GM18873 (cell line): ENCODE results near the gene CD226.
"Not testable (repeated sequence)": the region's sequence is repeated elsewhere in the genome, so short reads cannot be mapped to it uniquely, and the experiment has no call there.

Source experiments
- ATAC-seq: cut with Tn5 transposase; IDR thresholded peaks from one replicate; pipeline ENCODE4 v1.9.1; 2021; ENCODE audit warnings: mild to moderate bottlenecking, moderate library complexity, moderate number of reproducible peaks; ENCODE audit not compliant: unreplicated experiment, low FRiP score

The CD226 gene

GRCh38 chr18:69956665-69957620 lies 9.3 kb upstream of the CD226 start:
- ATAC-seq, result peak; percentile 21

DNA sequence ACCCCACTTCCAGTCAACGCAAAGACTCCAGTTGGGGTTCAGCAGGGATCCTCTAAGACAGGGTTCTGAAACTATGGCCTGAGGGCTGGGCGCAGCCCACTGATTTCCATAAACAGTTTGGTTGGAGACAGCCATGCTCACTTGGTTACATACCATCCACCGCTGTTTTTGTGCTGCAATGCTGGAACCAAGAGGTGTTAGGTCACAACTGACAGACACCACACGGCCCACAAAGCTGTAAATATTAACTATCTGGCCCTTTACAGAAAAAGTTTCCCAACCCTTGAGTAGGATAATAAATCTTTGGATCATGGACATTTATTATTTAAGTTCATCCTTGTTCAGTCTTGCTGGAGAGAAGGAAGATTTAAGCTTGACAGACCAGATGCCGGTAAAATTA lies 8.4 kb upstream of the CD226 start:
- ATAC-seq, result peak; percentile 36

DNA sequence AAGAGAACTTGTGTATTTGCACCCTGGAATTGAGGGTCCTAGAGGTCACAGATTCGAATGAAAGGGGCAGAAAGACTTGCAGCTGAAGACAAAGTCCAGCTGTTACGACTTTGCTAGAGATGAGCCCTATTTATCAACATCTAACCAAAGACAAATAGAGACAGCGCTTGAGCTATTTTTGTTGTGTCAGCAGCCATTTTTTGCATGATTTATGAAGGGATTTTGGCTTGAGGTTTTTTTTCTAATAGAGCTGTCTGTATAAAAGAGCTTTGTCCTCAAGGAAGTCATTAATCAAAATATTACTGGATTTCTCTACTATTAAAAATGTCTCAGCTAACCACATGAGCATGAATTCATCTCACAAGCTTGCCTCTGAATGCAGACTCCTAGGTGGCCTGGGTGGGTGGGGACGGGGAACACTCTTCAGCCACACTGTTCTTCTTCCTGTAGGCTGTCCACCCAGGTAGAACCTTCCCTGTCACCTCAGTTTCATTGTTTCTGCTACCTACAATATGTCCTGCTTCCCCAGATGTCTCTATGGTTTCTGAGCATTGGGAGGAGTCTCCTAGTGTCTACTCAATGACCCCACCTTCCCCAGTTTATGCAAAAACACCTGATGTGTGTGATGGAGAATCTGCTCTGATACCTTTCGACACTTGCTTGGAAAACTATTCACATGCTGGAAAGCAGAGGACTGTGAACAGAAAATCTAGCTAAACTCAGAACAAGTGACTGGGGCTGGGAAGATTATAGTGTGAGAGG lies 7.2 kb upstream of the CD226 start:
- no peak for ATAC-seq

- ATAC-seq, result no peak
Observed at GRCh38 chr18:69953191-69953590, 5.5 kb upstream of the CD226 start.

- ATAC-seq, result no peak
Observed at GRCh38 chr18:69951182-69951581, 3.5 kb upstream of the CD226 start.

GRCh38 chr18:69949538-69949936 lies 1.9 kb upstream of the CD226 start:
- peak; percentile 2 for ATAC-seq

- peak; percentile 92 for ATAC-seq
Observed at GRCh38 chr18:69948919-69949537, 1.4 kb upstream of the CD226 start.

- no peak for ATAC-seq
Observed at GRCh38 chr18:69948256-69948655, 583 bp upstream of the CD226 start.

- no peak for ATAC-seq
Observed at GRCh38 chr18:69946608-69947155, 991 bp downstream of the CD226 start.

- ATAC-seq, result no peak
Observed at GRCh38 chr18:69945220-69946114, 2.2 kb downstream of the CD226 start.

- ATAC-seq, result no peak
Observed at GRCh38 chr18:69944436-69944835, 3.2 kb downstream of the CD226 start.

GRCh38 chr18:69943021-69943420 lies 4.7 kb downstream of the CD226 start:
- no peak for ATAC-seq

DNA sequence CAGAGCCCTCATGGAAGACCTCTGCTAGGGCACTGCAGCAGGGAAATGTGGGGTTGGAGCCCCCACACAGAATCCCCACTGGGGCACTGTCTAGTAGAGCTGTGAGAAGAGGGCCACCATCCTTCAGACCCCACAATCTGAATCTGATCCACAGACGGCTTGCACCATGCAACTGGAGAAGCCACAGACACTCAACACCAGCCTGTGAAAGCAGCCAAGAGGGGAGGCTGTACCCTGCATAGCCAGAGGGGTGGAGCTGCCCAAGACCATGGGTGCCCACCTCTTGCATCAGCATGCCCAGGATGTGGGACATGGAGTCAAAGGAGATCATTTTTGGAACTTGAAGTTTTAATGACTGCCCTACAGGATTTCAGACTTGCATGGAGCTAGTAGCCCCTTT lies 6.5 kb downstream of the CD226 start:
- no peak for ATAC-seq

DNA sequence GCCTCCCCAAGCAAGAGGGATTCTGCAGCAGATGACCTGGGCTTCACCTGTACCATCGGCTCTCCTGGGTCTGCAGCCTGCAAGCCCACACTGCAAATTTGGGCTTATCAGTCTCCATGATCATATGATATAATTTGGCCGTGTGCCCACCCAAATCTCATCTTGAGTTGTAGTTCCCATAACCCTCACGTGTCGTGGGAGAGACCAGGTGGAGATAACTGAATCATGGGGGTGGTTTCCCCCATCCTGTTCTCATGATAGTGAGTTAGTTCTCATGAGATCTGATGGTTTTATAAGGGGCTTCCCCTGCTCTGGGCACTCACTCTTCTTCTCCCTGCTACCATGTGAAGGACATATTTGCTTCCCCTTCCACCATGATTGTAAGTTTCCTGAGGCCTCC lies 7.9 kb downstream of the CD226 start:
- not testable (repeated sequence) for ATAC-seq

- ATAC-seq, result no peak
Observed at GRCh38 chr18:69936191-69936558, 11.5 kb downstream of the CD226 start.

- peak; percentile 89 for ATAC-seq
Observed at GRCh38 chr18:69935319-69936190, 12.1 kb downstream of the CD226 start.

GRCh38 chr18:69934601-69935265 lies 12.9 kb downstream of the CD226 start:
- no peak for ATAC-seq

DNA sequence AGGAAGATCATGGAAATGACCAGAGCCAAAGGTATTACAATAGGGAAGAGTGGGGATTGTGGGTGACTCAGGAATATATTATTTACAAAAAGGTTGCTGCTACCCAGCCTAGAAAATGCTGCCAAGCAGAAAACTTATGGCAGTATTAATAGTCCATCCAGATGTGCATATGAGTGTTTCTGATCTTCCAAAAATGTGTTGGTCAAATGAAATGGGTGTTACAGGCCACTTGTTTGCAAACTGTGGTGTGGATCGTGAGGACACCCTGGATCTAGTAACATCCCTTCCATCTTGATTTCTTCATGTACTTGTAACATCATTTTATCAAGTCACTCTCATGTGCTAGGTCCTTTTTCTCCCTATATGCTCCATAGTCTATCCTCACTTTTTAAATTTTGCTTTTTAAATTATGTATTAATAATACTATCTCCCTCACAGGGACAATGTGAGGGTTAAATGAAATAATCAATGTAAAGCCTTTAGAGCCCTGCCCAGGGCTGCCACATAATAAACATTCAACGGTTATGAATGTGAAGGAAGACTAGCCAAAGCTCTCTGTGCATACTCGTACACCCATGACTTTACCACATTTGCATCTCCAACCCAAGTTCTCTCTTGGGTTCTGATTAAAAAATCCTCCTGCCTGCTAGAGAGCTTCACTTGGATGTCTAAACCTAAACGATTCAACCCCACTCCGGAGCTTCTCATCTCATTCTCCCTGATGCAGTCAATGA lies 18.5 kb downstream of the CD226 start:
- no peak for ATAC-seq
